ENCODE data around the gene RPL35A.

Gene RPL35A

GRCh38 chr3:197940745-197941384, 9.1 kb upstream of the RPL35A start:
- no peak for DNase-seq (ENCODE audit: extremely low read depth, low read depth)
- no peak overlapping the region for H3K4me3 ChIP-seq (replicated peaks; ENCODE audit: low read depth, low read length)
- no peak for TF ChIP-seq CTCF (IDR thresholded peaks at IDR 0.05; ENCODE audit: low read depth, low read length, missing control alignments)

GRCh38 chr3:197942956-197943556, 6.9 kb upstream of the RPL35A start:
- DNase-seq (ENCODE audit: extremely low read depth, low read depth) = peak; percentile 35
- peak; percentile 76 for TF ChIP-seq CTCF (IDR thresholded peaks at IDR 0.05; ENCODE audit: low read depth, low read length, missing control alignments)

GRCh38 chr3:197949191-197949777, 706 bp upstream of the RPL35A start:
- DNase-seq (ENCODE audit: extremely low read depth, low read depth) = no peak
- peak overlapping the region; percentile 100 for H3K4me3 ChIP-seq (replicated peaks; ENCODE audit: low read depth, low read length)
- TF ChIP-seq CTCF (IDR thresholded peaks at IDR 0.05; ENCODE audit: low read depth, low read length, missing control alignments) = no peak

More at GRCh38 chr3:197942956-197943556, 6.9 kb upstream of the RPL35A start:
- no peak overlapping the region for H3K4me3 ChIP-seq (replicated peaks; ENCODE audit: low read depth, low read length)

GRCh38 chr3:197950677-197951061, 679 bp downstream of the RPL35A start:
- no peak for DNase-seq (ENCODE audit: extremely low read depth, low read depth)
- TF ChIP-seq CTCF (IDR thresholded peaks at IDR 0.05; ENCODE audit: low read depth, low read length, missing control alignments) = no peak
- peak overlapping the region; percentile 100 for H3K4me3 ChIP-seq (replicated peaks; ENCODE audit: low read depth, low read length)

GRCh38 chr3:197951392-197951990, 1.5 kb downstream of the RPL35A start:
- TF ChIP-seq CTCF (IDR thresholded peaks at IDR 0.05; ENCODE audit: low read depth, low read length, missing control alignments) = no peak
- DNase-seq (ENCODE audit: extremely low read depth, low read depth) = no peak
- peak overlapping the region; percentile 100 for H3K4me3 ChIP-seq (replicated peaks; ENCODE audit: low read depth, low read length)

- H3K4me3 ChIP-seq (replicated peaks; ENCODE audit: low read depth, low read length) = peak overlapping the region; percentile 100
- TF ChIP-seq CTCF (IDR thresholded peaks at IDR 0.05; ENCODE audit: low read depth, low read length, missing control alignments) = no peak
- DNase-seq (ENCODE audit: extremely low read depth, low read depth) = no peak
Observed at GRCh38 chr3:197952440-197952839, 2.5 kb downstream of the RPL35A start.
